ENCODE results near the gene SPCS3. TPM values are rescaled to one million over a fixed set of nuclear protein-coding genes. Genes with fewer than 3 reads are reported as not detected.

SPCS3 gene
- total RNA-seq, 1 experiment from 2014 or later: 128 TPM

DNA sequence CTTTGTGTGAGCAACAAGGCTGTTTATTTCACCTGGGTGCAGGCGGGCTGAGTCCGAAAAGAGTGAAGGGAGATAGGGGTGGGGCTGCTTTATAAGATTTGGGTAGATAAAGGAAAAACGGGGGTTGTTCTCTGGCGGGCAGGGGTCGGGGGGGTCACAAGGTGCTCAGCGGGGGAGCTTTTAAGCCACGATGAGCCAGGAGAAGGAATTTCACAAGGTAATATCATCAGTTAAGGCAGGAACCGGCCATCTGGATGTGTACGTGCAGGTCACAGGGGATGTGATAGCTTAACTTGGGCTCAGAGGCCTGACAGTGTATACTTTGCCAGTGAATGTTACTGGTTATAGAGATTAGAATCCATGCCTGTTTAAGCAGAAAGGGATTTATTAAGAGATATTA is 19.7 kb upstream of the SPCS3 start:
- intact Hi-C loops (cut with micrococcal nuclease; ENCODE audit: unreplicated experiment): no loop called here
- DNase-seq (ENCODE audit: low spot score): no peak
- H3K4me1 ChIP-seq (ENCODE audit: insufficient read depth, low read length, poor library complexity, severe bottlenecking): no peaks in the 10 kb centered on the region
- no TSS peak for BruUV-seq (replicated peaks)
- TF ChIP-seq, protein P1, sequence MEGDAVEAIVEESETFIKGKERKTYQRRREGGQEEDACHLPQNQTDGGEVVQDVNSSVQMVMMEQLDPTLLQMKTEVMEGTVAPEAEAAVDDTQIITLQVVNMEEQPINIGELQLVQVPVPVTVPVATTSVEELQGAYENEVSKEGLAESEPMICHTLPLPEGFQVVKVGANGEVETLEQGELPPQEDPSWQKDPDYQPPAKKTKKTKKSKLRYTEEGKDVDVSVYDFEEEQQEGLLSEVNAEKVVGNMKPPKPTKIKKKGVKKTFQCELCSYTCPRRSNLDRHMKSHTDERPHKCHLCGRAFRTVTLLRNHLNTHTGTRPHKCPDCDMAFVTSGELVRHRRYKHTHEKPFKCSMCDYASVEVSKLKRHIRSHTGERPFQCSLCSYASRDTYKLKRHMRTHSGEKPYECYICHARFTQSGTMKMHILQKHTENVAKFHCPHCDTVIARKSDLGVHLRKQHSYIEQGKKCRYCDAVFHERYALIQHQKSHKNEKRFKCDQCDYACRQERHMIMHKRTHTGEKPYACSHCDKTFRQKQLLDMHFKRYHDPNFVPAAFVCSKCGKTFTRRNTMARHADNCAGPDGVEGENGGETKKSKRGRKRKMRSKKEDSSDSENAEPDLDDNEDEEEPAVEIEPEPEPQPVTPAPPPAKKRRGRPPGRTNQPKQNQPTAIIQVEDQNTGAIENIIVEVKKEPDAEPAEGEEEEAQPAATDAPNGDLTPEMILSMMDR (conservative IDR thresholded peaks at IDR 0.05; ENCODE audit: low read depth, low read length): no peak
- TF ChIP-seq EZH2 (IDR thresholded peaks at IDR 0.05; ENCODE audit: borderline replicate concordance, low read depth, low read length, poor library complexity, severe bottlenecking): no peak
- ChIA-PET POLR2A (ENCODE audit: low non-redundant PET) (no interaction called here), CTCF (no interaction called here)
- H3K4me3 ChIP-seq (ENCODE audit: low read depth, low read length, poor library complexity, severe bottlenecking): no peak overlapping the region
- no peaks in the 10 kb centered on the region for H3K27me3 ChIP-seq (replicated peaks; ENCODE audit: insufficient read depth, low read depth, low read length, poor library complexity)
- H3K27ac ChIP-seq (ENCODE audit: low read depth, low read length, poor library complexity, severe bottlenecking): no peak overlapping the region
- no peaks in the 10 kb centered on the region for H3K36me3 ChIP-seq (ENCODE audit: insufficient read depth, low read length, poor library complexity, severe bottlenecking)
- H3K9me3 ChIP-seq (ENCODE audit: low read depth, low read length, poor library complexity, severe bottlenecking): no peaks in the 10 kb centered on the region

DNA sequence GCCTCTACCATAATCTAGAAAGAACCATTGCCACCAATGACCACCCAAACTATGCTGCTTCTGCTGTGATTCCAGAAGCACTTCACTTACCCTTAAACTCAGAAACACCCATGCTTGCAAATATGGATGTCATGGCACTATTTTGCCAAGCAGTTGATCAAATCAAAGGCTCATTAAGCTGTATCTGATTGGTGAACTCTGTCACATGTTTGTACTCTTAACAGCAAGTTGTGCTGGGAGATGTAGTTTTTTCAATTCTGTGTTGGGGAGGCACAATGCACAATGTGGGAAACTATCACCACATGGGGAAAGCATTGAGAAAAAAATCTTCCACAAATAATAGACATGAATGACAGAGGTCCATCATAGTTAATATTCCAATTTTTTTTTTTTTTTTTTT is 19.2 kb upstream of the SPCS3 start:
- Histone ChIP-seq H3K36me3 (ENCODE audit: insufficient read depth, low read length, poor library complexity, severe bottlenecking) (no peaks in the 10 kb centered on the region), H3K4me3 (ENCODE audit: low read depth, low read length, poor library complexity, severe bottlenecking) (no peak overlapping the region), H3K4me1 (ENCODE audit: insufficient read depth, low read length, poor library complexity, severe bottlenecking) (no peaks in the 10 kb centered on the region), H3K9me3 (ENCODE audit: low read depth, low read length, poor library complexity, severe bottlenecking) (no peaks in the 10 kb centered on the region), H3K27me3 (replicated peaks; ENCODE audit: insufficient read depth, low read depth, low read length, poor library complexity) (no peaks in the 10 kb centered on the region), H3K27ac (ENCODE audit: low read depth, low read length, poor library complexity, severe bottlenecking) (no peak overlapping the region)
- POLR2A ChIA-PET (ENCODE audit: low non-redundant PET): no interaction called here
- CTCF ChIA-PET: no interaction called here
- no TSS peak for BruUV-seq (replicated peaks)
- TF ChIP-seq EZH2 (IDR thresholded peaks at IDR 0.05; ENCODE audit: borderline replicate concordance, low read depth, low read length, poor library complexity, severe bottlenecking): no peak
- TF ChIP-seq, protein P1 (conservative IDR thresholded peaks at IDR 0.05; ENCODE audit: low read depth, low read length): no peak
- intact Hi-C loops (cut with micrococcal nuclease; ENCODE audit: unreplicated experiment): no loop called here
- no peak for DNase-seq (ENCODE audit: low spot score)

DNA sequence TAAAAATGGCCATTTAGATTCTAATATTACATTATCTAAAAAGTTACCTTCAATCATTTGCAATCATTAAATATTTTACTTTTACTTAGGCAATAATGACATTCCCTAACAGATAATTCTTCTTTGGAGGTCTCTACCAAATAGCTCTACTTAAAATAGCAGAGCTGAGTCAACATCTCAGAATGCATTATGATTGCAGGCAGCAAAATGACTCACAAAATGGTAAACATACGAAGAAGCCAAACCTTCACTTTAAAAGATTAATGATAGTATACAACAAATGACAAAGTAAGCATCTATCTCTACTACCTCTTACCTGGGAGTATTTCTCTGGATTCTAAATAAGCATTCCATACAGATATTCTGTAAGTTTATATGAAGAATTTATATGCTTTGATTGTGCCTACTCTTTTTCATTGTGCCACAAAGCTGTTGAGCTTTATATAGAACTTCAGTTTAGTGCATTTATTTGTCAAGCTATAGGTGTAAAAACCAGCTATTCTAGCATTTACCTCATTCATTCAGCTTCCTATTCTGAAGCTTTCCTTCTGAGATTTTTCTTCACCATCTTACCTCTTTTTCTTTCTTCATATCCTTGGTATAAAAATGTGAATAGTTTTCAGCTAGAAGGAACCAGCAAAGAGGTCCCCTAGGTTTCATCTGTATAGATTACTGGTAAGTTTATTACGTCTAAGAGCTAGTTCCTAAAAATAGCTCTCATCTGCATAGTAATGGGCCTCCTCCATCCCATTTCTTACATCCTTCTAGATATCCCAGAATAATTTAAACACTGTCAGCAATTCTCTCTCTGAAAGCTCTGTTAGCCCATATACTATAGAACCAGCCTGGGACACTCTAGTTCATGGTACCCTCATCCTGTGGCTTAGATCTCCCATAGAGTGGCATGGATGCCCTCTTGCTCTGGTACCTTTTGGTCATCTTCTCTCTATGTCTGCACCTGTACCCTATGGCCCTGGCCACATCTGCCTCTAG is 17.2 kb upstream of the SPCS3 start:
- DNase-seq (ENCODE audit: low spot score): no peak
- Histone ChIP-seq H3K36me3 (ENCODE audit: insufficient read depth, low read length, poor library complexity, severe bottlenecking) (no peaks in the 10 kb centered on the region), H3K4me1 (ENCODE audit: insufficient read depth, low read length, poor library complexity, severe bottlenecking) (no peaks in the 10 kb centered on the region), H3K27me3 (replicated peaks; ENCODE audit: insufficient read depth, low read depth, low read length, poor library complexity) (no peaks in the 10 kb centered on the region), H3K4me3 (ENCODE audit: low read depth, low read length, poor library complexity, severe bottlenecking) (no peak overlapping the region), H3K27ac (ENCODE audit: low read depth, low read length, poor library complexity, severe bottlenecking) (no peak overlapping the region), H3K9me3 (ENCODE audit: low read depth, low read length, poor library complexity, severe bottlenecking) (no peaks in the 10 kb centered on the region)
- TF ChIP-seq, protein P1 (conservative IDR thresholded peaks at IDR 0.05; ENCODE audit: low read depth, low read length): no peak
- no TSS peak for BruUV-seq (replicated peaks)
- ChIA-PET POLR2A (ENCODE audit: low non-redundant PET) (no interaction called here), CTCF (no interaction called here)
- intact Hi-C loops (cut with micrococcal nuclease; ENCODE audit: unreplicated experiment): no loop called here

All from A673 (cell line).